IMR-90 (cell line): ENCODE results near the gene POU2AF2.
"Not testable (repeated sequence)": the region's sequence is repeated elsewhere in the genome, so short reads cannot be mapped to it uniquely, and the experiment has no call there.

Source experiments
- BHLHE40 ChIP-seq: fragments of 150-350 bp; IDR thresholded peaks from 2 replicates; pipeline ENCODE4 v1.6.1; 2016; ENCODE audit warnings: mild to moderate bottlenecking, low read depth, low read length
- CEBPB ChIP-seq: IDR thresholded peaks from 2 replicates; pipeline ENCODE4 v1.6.1; 2012; ENCODE audit warnings: low read depth, low read length, improper control_type of control experiment
- CHD1 ChIP-seq: IDR thresholded peaks from 2 replicates; pipeline ENCODE4 v1.6.1; 2012; ENCODE audit warnings: low read depth, low read length, improper control_type of control experiment
- MAFK ChIP-seq: IDR thresholded peaks from 2 replicates; pipeline ENCODE4 v1.6.1; 2012; ENCODE audit warnings: low read depth, low read length, improper control_type of control experiment
- MXI1 ChIP-seq: IDR thresholded peaks from 2 replicates; pipeline ENCODE4 v1.6.1; 2012; ENCODE audit warnings: low read depth, mild to moderate bottlenecking, low read length, moderate library complexity, borderline replicate concordance
- NFE2L2 ChIP-seq: fragments of 150-350 bp; IDR thresholded peaks from 2 replicates; pipeline ENCODE4 v1.6.1; 2016; ENCODE audit warnings: low read depth, mild to moderate bottlenecking, low read length
- POLR2A ChIP-seq: IDR thresholded peaks from 2 replicates; pipeline ENCODE4 v1.6.1; 2012; ENCODE audit warnings: mild to moderate bottlenecking, low read depth, low read length
- RAD21 ChIP-seq: IDR thresholded peaks from 2 replicates; pipeline ENCODE4 v1.6.1; 2012; ENCODE audit warnings: low read length, improper control_type of control experiment
- RFX5 ChIP-seq: IDR thresholded peaks from 2 replicates; pipeline ENCODE4 v1.8.0; 2012; ENCODE audit warnings: low read depth, mild to moderate bottlenecking, low read length, moderate library complexity
- SMC3 ChIP-seq: fragments of 150-350 bp; IDR thresholded peaks from 2 replicates; pipeline ENCODE4 v1.6.1; 2016; ENCODE audit warnings: low read depth, mild to moderate bottlenecking, antibody characterized with exemption, low read length, moderate library complexity
- TF ChIP-seq, protein P1 (sequence below): conservative IDR thresholded peaks from 2 replicates; pipeline ENCODE4 v1.5.1; 2012; ENCODE audit warnings: mild to moderate bottlenecking, low read depth, low read length, improper control_type of control experiment
- TF ChIP-seq, protein P2 (sequence below): fragments of 150-350 bp; IDR thresholded peaks from 2 replicates; pipeline ENCODE4 v1.6.1; 2017; ENCODE audit warnings: mild to moderate bottlenecking, antibody characterized with exemption, low read length, low read depth
- TF ChIP-seq, protein P3 (sequence below): fragments of 150-350 bp; IDR thresholded peaks from 2 replicates; pipeline ENCODE4 v1.6.1; 2016; ENCODE audit warnings: low read depth, mild to moderate bottlenecking, low read length, moderate library complexity, borderline replicate concordance

DNA sequence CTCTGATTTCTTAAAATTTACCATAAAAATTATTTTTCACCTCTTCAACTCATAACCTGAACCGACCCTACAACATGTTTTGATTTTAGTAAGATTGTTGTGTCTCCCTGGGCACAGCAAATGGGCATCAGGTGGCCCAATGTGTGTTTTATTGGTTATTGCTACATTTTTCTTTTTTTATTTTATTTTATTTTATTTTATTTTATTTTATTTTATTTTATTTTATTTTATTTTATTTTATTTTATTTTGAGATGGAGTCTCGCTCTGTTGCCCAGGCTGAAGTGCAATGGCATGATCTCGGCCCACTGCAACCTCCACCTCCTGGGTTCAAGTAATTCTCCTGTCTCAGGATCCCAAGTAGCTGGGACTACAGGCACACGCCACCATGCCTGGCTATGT is 22.8 kb downstream of the POU2AF2 start:
- TF ChIP-seq, protein P1, sequence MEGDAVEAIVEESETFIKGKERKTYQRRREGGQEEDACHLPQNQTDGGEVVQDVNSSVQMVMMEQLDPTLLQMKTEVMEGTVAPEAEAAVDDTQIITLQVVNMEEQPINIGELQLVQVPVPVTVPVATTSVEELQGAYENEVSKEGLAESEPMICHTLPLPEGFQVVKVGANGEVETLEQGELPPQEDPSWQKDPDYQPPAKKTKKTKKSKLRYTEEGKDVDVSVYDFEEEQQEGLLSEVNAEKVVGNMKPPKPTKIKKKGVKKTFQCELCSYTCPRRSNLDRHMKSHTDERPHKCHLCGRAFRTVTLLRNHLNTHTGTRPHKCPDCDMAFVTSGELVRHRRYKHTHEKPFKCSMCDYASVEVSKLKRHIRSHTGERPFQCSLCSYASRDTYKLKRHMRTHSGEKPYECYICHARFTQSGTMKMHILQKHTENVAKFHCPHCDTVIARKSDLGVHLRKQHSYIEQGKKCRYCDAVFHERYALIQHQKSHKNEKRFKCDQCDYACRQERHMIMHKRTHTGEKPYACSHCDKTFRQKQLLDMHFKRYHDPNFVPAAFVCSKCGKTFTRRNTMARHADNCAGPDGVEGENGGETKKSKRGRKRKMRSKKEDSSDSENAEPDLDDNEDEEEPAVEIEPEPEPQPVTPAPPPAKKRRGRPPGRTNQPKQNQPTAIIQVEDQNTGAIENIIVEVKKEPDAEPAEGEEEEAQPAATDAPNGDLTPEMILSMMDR, result not testable (repeated sequence)
- TF ChIP-seq POLR2A, SMC3, BHLHE40, NFE2L2, MXI1, RAD21, CHD1, MAFK, CEBPB, RFX5: not testable (repeated sequence)
- TF ChIP-seq, protein P2, sequence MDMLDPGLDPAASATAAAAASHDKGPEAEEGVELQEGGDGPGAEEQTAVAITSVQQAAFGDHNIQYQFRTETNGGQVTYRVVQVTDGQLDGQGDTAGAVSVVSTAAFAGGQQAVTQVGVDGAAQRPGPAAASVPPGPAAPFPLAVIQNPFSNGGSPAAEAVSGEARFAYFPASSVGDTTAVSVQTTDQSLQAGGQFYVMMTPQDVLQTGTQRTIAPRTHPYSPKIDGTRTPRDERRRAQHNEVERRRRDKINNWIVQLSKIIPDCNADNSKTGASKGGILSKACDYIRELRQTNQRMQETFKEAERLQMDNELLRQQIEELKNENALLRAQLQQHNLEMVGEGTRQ, result not testable (repeated sequence)
- TF ChIP-seq, protein P3, sequence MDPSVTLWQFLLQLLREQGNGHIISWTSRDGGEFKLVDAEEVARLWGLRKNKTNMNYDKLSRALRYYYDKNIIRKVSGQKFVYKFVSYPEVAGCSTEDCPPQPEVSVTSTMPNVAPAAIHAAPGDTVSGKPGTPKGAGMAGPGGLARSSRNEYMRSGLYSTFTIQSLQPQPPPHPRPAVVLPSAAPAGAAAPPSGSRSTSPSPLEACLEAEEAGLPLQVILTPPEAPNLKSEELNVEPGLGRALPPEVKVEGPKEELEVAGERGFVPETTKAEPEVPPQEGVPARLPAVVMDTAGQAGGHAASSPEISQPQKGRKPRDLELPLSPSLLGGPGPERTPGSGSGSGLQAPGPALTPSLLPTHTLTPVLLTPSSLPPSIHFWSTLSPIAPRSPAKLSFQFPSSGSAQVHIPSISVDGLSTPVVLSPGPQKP, result not testable (repeated sequence)
